SK-N-SH (cell line): Measurements from ENCODE around the gene TP63. TPM values are rescaled to one million over a fixed set of nuclear protein-coding genes. Genes with fewer than 3 reads are reported as not detected.

Experiments used
- CTCF ChIA-PET: fragments of 300-600, 350-600 bp; formaldehyde crosslinking; extraction: SDS; loops from one replicate; lab custom pipeline; 2021; lab: Yijun Ruan, JAX
- POLR2A ChIA-PET: fragments of 350-600 bp; sonication (Branson Sonifier 250); formaldehyde crosslinking; extraction: SDS; loops from one replicate; lab custom pipeline; 2020; ENCODE audit warnings: antibody characterized with exemption, inconsistent platforms; lab: Yijun Ruan, JAX
- DNase-seq: peaks from one replicate; pipeline ENCODE4 v3.0.0; 2012
- H2AFZ ChIP-seq: fragments of 200-600 bp; sonication (generic); 2 replicates; pipeline ENCODE4 v1.8.1; 2016; ENCODE audit warnings: antibody characterized with exemption, mild to moderate bottlenecking, low read depth
- H3F3A ChIP-seq: fragments of 200-600 bp; sonication (generic); replicated peaks from 2 replicates; pipeline ENCODE3; 2016; ENCODE audit warnings: antibody characterized with exemption, mild to moderate bottlenecking; ENCODE audit not compliant: insufficient read depth
- H3K27ac ChIP-seq, 2 experiments: fragments of 200-500 bp in 1 of 2; fragments of 200-600 bp in 1 of 2; sonication (Bioruptor generic) in 1 of 2; sonication (generic), shearing (Covaris generic) in 1 of 2; 2 replicates each; pipeline versions ENCODE4 v1.5.1 to v1.6.1; 2014 to 2016; ENCODE audit warnings: low read depth in 2 of 2, inconsistent platforms in 1 of 2, low read length in 1 of 2, mild to moderate bottlenecking in 1 of 2, mixed read lengths in 1 of 2
- H3K27me3 ChIP-seq: fragments of 200-600 bp; sonication (generic), shearing (Covaris generic); 2 replicates; pipeline ENCODE4 v1.6.1; 2016; ENCODE audit warnings: mixed run types; ENCODE audit not compliant: insufficient read depth
- H3K36me3 ChIP-seq, 2 experiments: fragments of 200-500 bp in 1 of 2; fragments of 200-600 bp in 1 of 2; sonication (Bioruptor generic) in 1 of 2; sonication (generic) in 1 of 2; replicated peaks in 1 of 2; 2 replicates each; pipeline versions ENCODE3 to v1.5.1; 2014 to 2016; ENCODE audit warnings: low read length in 1 of 2, mild to moderate bottlenecking in 1 of 2; ENCODE audit not compliant: insufficient read depth in 2 of 2, control insufficient read depth in 1 of 2
- H3K4me1 ChIP-seq, 2 experiments: fragments of 200-500 bp in 1 of 2; fragments of 200-600 bp in 1 of 2; sonication (Bioruptor generic) in 1 of 2; sonication (generic), shearing (Covaris generic) in 1 of 2; 2 replicates each; pipeline versions ENCODE4 v1.5.1 to v1.6.1; 2014 to 2016; ENCODE audit warnings: low read depth in 1 of 2, low read length in 1 of 2, mixed run types in 1 of 2; ENCODE audit not compliant: insufficient read depth in 2 of 2, control insufficient read depth in 1 of 2
- H3K4me2 ChIP-seq: fragments of 200-600 bp; sonication (generic), shearing (Covaris generic); 2 replicates; pipeline ENCODE4 v1.6.1; 2017; ENCODE audit warnings: mixed run types
- H3K4me3 ChIP-seq, 2 experiments: fragments of 200-500 bp in 1 of 2; fragments of 200-600 bp in 1 of 2; sonication (Bioruptor generic) in 1 of 2; sonication (generic), shearing (Covaris generic) in 1 of 2; 2 replicates each; pipeline versions ENCODE4 v1.5.1 to v1.8.1; 2014 to 2016; ENCODE audit warnings: low read depth in 2 of 2, inconsistent platforms in 1 of 2, low read length in 1 of 2, mild to moderate bottlenecking in 1 of 2, mixed read lengths in 1 of 2, moderate library complexity in 1 of 2
- H3K79me2 ChIP-seq: fragments of 200-600 bp; sonication (generic); 2 replicates; pipeline ENCODE4 v1.8.1; 2017; ENCODE audit warnings: mild to moderate bottlenecking; ENCODE audit not compliant: insufficient read depth
- H3K9ac ChIP-seq: fragments of 200-600 bp; sonication (generic); 2 replicates; pipeline ENCODE4 v1.6.1; 2017; ENCODE audit warnings: mixed run types
- H3K9me2 ChIP-seq: fragments of 200-600 bp; sonication (generic); 2 replicates; pipeline ENCODE4 v1.6.1; 2017; ENCODE audit warnings: mixed run types
- H3K9me3 ChIP-seq: fragments of 200-600 bp; sonication (generic); 2 replicates; pipeline ENCODE4 v1.6.1; 2017; ENCODE audit warnings: mixed run types, mild to moderate bottlenecking, moderate library complexity
- H4K20me1 ChIP-seq: fragments of 200-600 bp; sonication (generic); 2 replicates; pipeline ENCODE4 v1.6.1; 2017; ENCODE audit warnings: mild to moderate bottlenecking, mixed run types; ENCODE audit not compliant: insufficient read depth
- CHD2 ChIP-seq: fragments of 150-350 bp; IDR thresholded peaks from 2 replicates; pipeline ENCODE4 v1.6.1; 2018; ENCODE audit warnings: low read length; ENCODE audit not compliant: partially characterized antibody
- CTCF ChIP-seq: fragments of 200-600 bp; sonication (generic); IDR thresholded peaks from 2 replicates; pipeline ENCODE4 v1.6.1; 2017; ENCODE audit warnings: antibody characterized with exemption, mild to moderate bottlenecking, moderate library complexity
- EZH2phosphoT487 ChIP-seq: fragments of 200-600 bp; sonication (generic); IDR thresholded peaks from 2 replicates; pipeline ENCODE4 v1.6.1; 2017; ENCODE audit warnings: low read depth, mixed run types, mild to moderate bottlenecking, antibody characterized with exemption, moderate library complexity, borderline replicate concordance
- FOXJ3 ChIP-seq: sonication (generic); formaldehyde crosslinking; IDR thresholded peaks from 2 replicates; pipeline ENCODE4 v1.5.1; 2020; ENCODE audit warnings: mild to moderate bottlenecking, missing genetic modification reagents
- FOXM1 ChIP-seq: IDR thresholded peaks from 2 replicates; pipeline ENCODE4 v1.4.0; 2012; ENCODE audit warnings: low read depth, mild to moderate bottlenecking
- GABPA ChIP-seq: IDR thresholded peaks from 2 replicates; pipeline ENCODE4 v1.4.0; 2012; ENCODE audit warnings: low read depth, mild to moderate bottlenecking
- GATA2 ChIP-seq: sonication (generic); formaldehyde crosslinking; IDR thresholded peaks from 2 replicates; pipeline ENCODE4 v1.5.0; 2020; ENCODE audit warnings: mild to moderate bottlenecking, missing genetic modification reagents
- IRF3 ChIP-seq: fragments of 150-350 bp; IDR thresholded peaks from 2 replicates; pipeline ENCODE4 v1.6.1; 2016; ENCODE audit warnings: mild to moderate bottlenecking, low read depth, low read length
- JUND ChIP-seq: IDR thresholded peaks from 2 replicates; pipeline ENCODE4 v1.4.0; 2012
- POLR2AphosphoS5 ChIP-seq: IDR thresholded peaks from 2 replicates; pipeline ENCODE4 v1.6.1; 2012; ENCODE audit warnings: low read depth, low read length
- RAD21 ChIP-seq: IDR thresholded peaks from 2 replicates; pipeline ENCODE4 v1.6.1; 2012; ENCODE audit warnings: mild to moderate bottlenecking, low read length
- RCOR1 ChIP-seq: fragments of 150-350 bp; IDR thresholded peaks from 2 replicates; pipeline ENCODE4 v1.6.1; 2017; ENCODE audit warnings: antibody characterized with exemption, low read length
- RFX5 ChIP-seq: IDR thresholded peaks from 2 replicates; pipeline ENCODE4 v1.6.1; 2012; ENCODE audit warnings: mild to moderate bottlenecking, improper control_type of control experiment, low read length
- SIN3A ChIP-seq: IDR thresholded peaks from 2 replicates; pipeline ENCODE4 v1.6.1; 2012; ENCODE audit warnings: low read depth, mild to moderate bottlenecking, low read length, moderate library complexity, borderline replicate concordance
- TAF1 ChIP-seq: IDR thresholded peaks from 2 replicates; pipeline ENCODE4 v1.6.1; 2012; ENCODE audit warnings: low read depth, mild to moderate bottlenecking, low read length, moderate library complexity, borderline replicate concordance
- TCF12 ChIP-seq: IDR thresholded peaks from 2 replicates; pipeline ENCODE4 v1.4.0; 2012
- TEAD4 ChIP-seq: IDR thresholded peaks from 2 replicates; pipeline ENCODE4 v1.4.0; 2012; ENCODE audit warnings: mild to moderate bottlenecking, borderline replicate concordance; ENCODE audit not compliant: insufficient read depth
- USF1 ChIP-seq: IDR thresholded peaks from 2 replicates; pipeline ENCODE4 v1.4.0; 2012; ENCODE audit warnings: low read depth, borderline replicate concordance
- USF2 ChIP-seq: fragments of 150-350 bp; IDR thresholded peaks from 2 replicates; pipeline ENCODE4 v1.6.1; 2017; ENCODE audit warnings: antibody characterized with exemption, low read length, low read depth, borderline replicate concordance
- ZBTB33 ChIP-seq: IDR thresholded peaks from 2 replicates; pipeline ENCODE4 v1.4.0; 2012; ENCODE audit warnings: low read depth, borderline replicate concordance
- WGBS: methylation state at CpG from one replicate; pipeline ENCODE4 v1.1.6; 2017; ENCODE audit warnings: low lambda C conversion rate; 5-methylcytosine and 5-hydroxymethylcytosine counted together
- polyA plus RNA-seq, 3 experiments: library from polyadenylated mRNA; depleted of rRNA; stranded (reverse); fragments of >200 nt; gene quantifications; 2 replicates each; pipeline ENCODE4 v1.2.3, GENCODE V29; 2012

The TP63 gene
- polyA plus RNA-seq, 1 of the 3 experiments (the other 2 are of a cell fraction), result not detected

GRCh38 chr3:189582179-189582578 lies 49.0 kb upstream of the TP63 start:
- no peak overlapping the region for H3K4me2 ChIP-seq
- no peaks in the 10 kb centered on the region for H3K79me2 ChIP-seq
- no peak overlapping the region for H2AFZ ChIP-seq
- no peak for DNase-seq
- no peaks in the 10 kb centered on the region for H3K27me3 ChIP-seq
- no peak overlapping the region for H3K27ac ChIP-seq
- no peaks in the 10 kb centered on the region for H3K9me3 ChIP-seq
- H3K9me2 ChIP-seq, result no peaks in the 10 kb centered on the region
- no peaks in the 10 kb centered on the region for H3K4me1 ChIP-seq
- no peak overlapping the region for H3K4me3 ChIP-seq
- 13% methylated on average over 3 of the region's 3 CpGs for WGBS
- H4K20me1 ChIP-seq, result no peaks in the 10 kb centered on the region
- H3K9ac ChIP-seq, result no peak overlapping the region
- ChIA-PET POLR2A (no interaction called here), CTCF (no interaction called here)
- no peak for TF ChIP-seq TAF1
- no peak for TF ChIP-seq FOXJ3 (CRISPR knock-in tag)
- TF ChIP-seq TEAD4, result no peak
- TF ChIP-seq TCF12, result no peak
- TF ChIP-seq ZBTB33, result no peak
- TF ChIP-seq GABPA, result no peak
- TF ChIP-seq RCOR1, result no peak
- TF ChIP-seq EZH2phosphoT487, result no peak
- TF ChIP-seq POLR2AphosphoS5, result no peak
- no peak for TF ChIP-seq IRF3
- TF ChIP-seq JUND, result no peak
- no peak for TF ChIP-seq RFX5
- TF ChIP-seq SIN3A, result no peak
- no peak for TF ChIP-seq CHD2
- H3F3A ChIP-seq, result no peaks in the 10 kb centered on the region
- no peaks in the 10 kb centered on the region for H3K36me3 ChIP-seq

- ChIA-PET CTCF (no interaction called here), POLR2A (no interaction called here)
- Histone ChIP-seq H2AFZ (no peak overlapping the region), H3K36me3 (no peaks in the 10 kb centered on the region), H3F3A (no peaks in the 10 kb centered on the region), H3K9me2 (no peaks in the 10 kb centered on the region), H3K27me3 (no peaks in the 10 kb centered on the region), H3K9me3 (no peaks in the 10 kb centered on the region), H3K27ac (no peak overlapping the region), H3K4me2 (no peak overlapping the region), H3K4me1 (peaks cover 0 to 4% of the 10 kb centered on the region in 2 experiments; a peak in 1 of 4 replicates), H3K9ac (no peak overlapping the region), H4K20me1 (no peaks in the 10 kb centered on the region), H3K79me2 (no peaks in the 10 kb centered on the region), H3K4me3 (no peak overlapping the region)
- no peak for DNase-seq
- 0% methylated on average over 1 of the region's 1 CpG for WGBS
- TF ChIP-seq USF2 (no peak), RCOR1 (no peak), POLR2AphosphoS5 (no peak), CTCF (no peak), FOXM1 (no peak), TAF1 (no peak), GATA2 (CRISPR knock-in tag) (no peak), EZH2phosphoT487 (no peak), IRF3 (no peak), RAD21 (no peak), USF1 (no peak)
Observed at GRCh38 chr3:189584645-189585044, 46.5 kb upstream of the TP63 start.
